Liver (tissue), 9 donors: ENCODE data around the gene HES5. TPM values are rescaled to one million over a fixed set of nuclear protein-coding genes. Genes with fewer than 3 reads are reported as not detected.

ENCODE experiments used
- DNase-seq: peaks from one replicate; pipeline ENCODE4 v3.0.0-alpha.2; 2017; ENCODE audit warnings: low spot score
- H3K27ac ChIP-seq, 2 donors: one replicate each; pipeline ENCODE4 v1.7.0; 2013; ENCODE audit warnings: inconsistent platforms in 2 of 2, low read length in 2 of 2, control low read depth in 1 of 2, low read depth in 1 of 2, mild to moderate bottlenecking in 1 of 2
- H3K27me3 ChIP-seq, 4 donors: one replicate each; pipeline versions ENCODE4 v1.6.1 to v1.7.0; 2013; ENCODE audit warnings: low read length in 3 of 4, inconsistent platforms in 1 of 4, mild to moderate bottlenecking in 1 of 4, moderate library complexity in 1 of 4; ENCODE audit not compliant: control insufficient read depth in 4 of 4, insufficient read depth in 4 of 4
- H3K36me3 ChIP-seq, 4 donors: one replicate each; pipeline versions ENCODE4 v1.6.1 to v1.7.0; 2013; ENCODE audit warnings: low read length in 3 of 4, mild to moderate bottlenecking in 3 of 4, low read depth in 1 of 4, moderate library complexity in 1 of 4; ENCODE audit not compliant: control insufficient read depth in 4 of 4, insufficient read depth in 3 of 4
- H3K4me1 ChIP-seq, 4 donors: one replicate each; pipeline versions ENCODE4 v1.6.1 to v1.7.0; 2013; ENCODE audit warnings: low read length in 3 of 4, mild to moderate bottlenecking in 3 of 4, moderate library complexity in 1 of 4; ENCODE audit not compliant: control insufficient read depth in 4 of 4, insufficient read depth in 4 of 4
- H3K4me3 ChIP-seq, 3 donors: one replicate each; pipeline versions ENCODE4 v1.6.1 to v1.7.0; 2013; ENCODE audit warnings: low read length in 3 of 3, control low read depth in 1 of 3, low read depth in 1 of 3, mild to moderate bottlenecking in 1 of 3
- H3K9ac ChIP-seq, 2 donors: one replicate each; pipeline ENCODE4 v1.7.0; 2013; ENCODE audit warnings: low read length in 2 of 2, mild to moderate bottlenecking in 2 of 2, moderate library complexity in 2 of 2, control low read depth in 1 of 2, low read depth in 1 of 2
- H3K9me3 ChIP-seq, 4 donors: one replicate each; pipeline versions ENCODE4 v1.6.1 to v1.7.0; 2013; ENCODE audit warnings: low read length in 3 of 4; ENCODE audit not compliant: control insufficient read depth in 4 of 4
- CTCF ChIP-seq: fragments of 150-350 bp; IDR thresholded peaks from 2 replicates; pipeline ENCODE4 v1.5.1; 2017; ENCODE audit warnings: improper control_type of control experiment, low read depth, low read length; ENCODE audit not compliant: missing input control
- EGR1 ChIP-seq, 2 donors: IDR thresholded peaks; 2 replicates each; pipeline ENCODE4 v1.6.1; 2016 to 2018; ENCODE audit warnings: antibody characterized with exemption in 2 of 2, low read depth in 2 of 2
- FOXA1 ChIP-seq: IDR thresholded peaks from 2 replicates; pipeline ENCODE4 v1.6.1; 2016; ENCODE audit warnings: antibody characterized with exemption
- FOXA2 ChIP-seq: IDR thresholded peaks from 2 replicates; pipeline ENCODE4 v1.6.1; 2016; ENCODE audit warnings: antibody characterized with exemption
- GABPA ChIP-seq, 2 donors: IDR thresholded peaks in 1 of 2; conservative IDR thresholded peaks in 1 of 2; 2 replicates each; pipeline ENCODE4 v1.6.1; 2016; ENCODE audit warnings: antibody characterized with exemption in 2 of 2, mild to moderate bottlenecking in 1 of 2, moderate library complexity in 1 of 2
- HNF4A ChIP-seq, 2 donors: conservative IDR thresholded peaks; 2 replicates each; pipeline ENCODE4 v1.6.1; 2016; ENCODE audit warnings: antibody characterized with exemption in 2 of 2, mild to moderate bottlenecking in 2 of 2
- HNF4G ChIP-seq: IDR thresholded peaks from 2 replicates; pipeline ENCODE4 v1.6.1; 2016; ENCODE audit warnings: antibody characterized with exemption
- JUND ChIP-seq, 2 donors: IDR thresholded peaks; 2 replicates each; pipeline ENCODE4 v1.6.1; 2016; ENCODE audit warnings: antibody characterized with exemption in 2 of 2
- NR2F2 ChIP-seq: IDR thresholded peaks from 2 replicates; pipeline ENCODE4 v1.6.1; 2016; ENCODE audit warnings: antibody characterized with exemption
- RAD21 ChIP-seq, 2 donors: IDR thresholded peaks; 2 replicates each; pipeline ENCODE4 v1.6.1; 2016; ENCODE audit warnings: antibody characterized with exemption in 2 of 2, mild to moderate bottlenecking in 2 of 2
- REST ChIP-seq: IDR thresholded peaks from 2 replicates; pipeline ENCODE4 v1.6.1; 2016; ENCODE audit warnings: antibody characterized with exemption, mild to moderate bottlenecking
- RXRA ChIP-seq, 2 donors: IDR thresholded peaks; 2 replicates each; pipeline ENCODE4 v1.6.1; 2017 to 2018; ENCODE audit warnings: antibody characterized with exemption in 2 of 2, mild to moderate bottlenecking in 1 of 2
- SP1 ChIP-seq: IDR thresholded peaks from 2 replicates; pipeline ENCODE4 v1.6.1; 2018; ENCODE audit warnings: antibody characterized with exemption, mild to moderate bottlenecking
- TAF1 ChIP-seq: conservative IDR thresholded peaks from 2 replicates; pipeline ENCODE4 v1.6.1; 2016; ENCODE audit warnings: antibody characterized with exemption, mild to moderate bottlenecking
- YY1 ChIP-seq: IDR thresholded peaks from 2 replicates; pipeline ENCODE4 v1.6.1; 2016; ENCODE audit warnings: antibody characterized with exemption, mild to moderate bottlenecking
- ZBTB33 ChIP-seq: IDR thresholded peaks from 2 replicates; pipeline ENCODE4 v1.6.1; 2016; ENCODE audit warnings: antibody characterized with exemption
- WGBS: extraction: QIAGEN DNeasy Blood & Tissue Kit; methylation state at CpG from one replicate; pipeline ENCODE4 v1.1.7; 2013; 5-methylcytosine and 5-hydroxymethylcytosine counted together
- polyA plus RNA-seq, 2 donors: library from polyadenylated mRNA; stranded (reverse) in 1 of 2; unstranded in 1 of 2; fragments of 200-250 nt in 1 of 2; fragments of >200 nt in 1 of 2; fragmentation: Nextera tagmentation in 1 of 2; extraction: Ambion mirVana in 1 of 2; gene quantifications; one replicate each; pipeline versions ENCODE4 v1.2.1 to v1.2.3, GENCODE V29; 2013 to 2015
- total RNA-seq, 2 donors: library from RNA; depleted of rRNA; stranded (reverse); fragments of >200 nt; gene quantifications; one replicate each; pipeline ENCODE4 v1.2.3, GENCODE V29; 2014
- TF ChIP-seq, protein P1 (sequence below): IDR thresholded peaks from 2 replicates; pipeline ENCODE4 v1.6.1; 2016; ENCODE audit warnings: antibody characterized with exemption
- donor health status: healthy.
- donor health status: healthy.
- donor health status: healthy.
- donor health status: healthy.
- donor health status: healthy.

Gene HES5
- total and polyA plus RNA-seq, 4 donors, result 0.08 to 0.93 TPM; not detected in 2

DNA sequence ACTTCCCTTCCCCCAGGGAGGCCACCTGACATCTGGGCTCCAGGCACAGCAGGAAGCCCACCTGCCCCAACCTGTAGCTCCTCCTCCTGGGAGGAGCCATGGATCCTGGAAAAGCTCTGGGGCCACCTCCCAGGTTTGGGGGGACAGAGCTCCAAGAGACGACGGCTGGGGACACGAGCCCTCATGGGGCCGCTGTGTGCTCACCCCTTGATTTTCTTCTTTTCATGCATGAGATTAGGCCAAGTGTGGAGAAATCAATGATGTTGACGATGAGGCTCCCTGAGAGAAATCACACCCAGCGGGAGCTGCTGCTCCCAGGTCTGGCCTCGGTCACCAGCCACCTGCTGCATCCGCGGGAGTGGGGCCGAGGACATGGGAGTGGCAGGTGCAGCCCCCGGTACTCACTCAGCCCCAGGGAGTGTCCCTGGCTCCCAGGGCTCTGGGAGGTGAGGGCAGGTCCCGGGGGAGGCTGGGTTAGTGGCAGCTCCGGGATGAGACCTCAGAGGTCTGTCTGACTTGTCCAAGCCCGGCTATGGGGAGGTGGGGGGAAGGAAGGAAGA is 34.8 kb upstream of the HES5 start:
- no peak for TF ChIP-seq HNF4A (conservative IDR thresholded peaks at IDR 0.05)
- TF ChIP-seq JUND (IDR thresholded peaks at IDR 0.05), result no peak
- TF ChIP-seq NR2F2, result no peak
- no peak for TF ChIP-seq HNF4G
- no peak for TF ChIP-seq REST
- no peak for TF ChIP-seq GABPA (IDR thresholded peaks at IDR 0.05 in 1 of 2, conservative IDR thresholded peaks at IDR 0.05 in 1 of 2)
- TF ChIP-seq FOXA2, result no peak
- H3K9ac ChIP-seq, result no peak overlapping the region
- no peaks in the 10 kb centered on the region for H3K9me3 ChIP-seq
- H3K27me3 ChIP-seq, result no peaks in the 10 kb centered on the region
- no peaks in the 10 kb centered on the region for H3K4me1 ChIP-seq
- no peak for DNase-seq
- H3K27ac ChIP-seq, result no peak overlapping the region
- 59% methylated on average over 14 of the region's 14 CpGs for WGBS
- H3K36me3 ChIP-seq, result peaks cover 7 to 24% (median 9%) of the 10 kb centered on the region in 4 donors
- H3K4me3 ChIP-seq, result no peak overlapping the region

DNA sequence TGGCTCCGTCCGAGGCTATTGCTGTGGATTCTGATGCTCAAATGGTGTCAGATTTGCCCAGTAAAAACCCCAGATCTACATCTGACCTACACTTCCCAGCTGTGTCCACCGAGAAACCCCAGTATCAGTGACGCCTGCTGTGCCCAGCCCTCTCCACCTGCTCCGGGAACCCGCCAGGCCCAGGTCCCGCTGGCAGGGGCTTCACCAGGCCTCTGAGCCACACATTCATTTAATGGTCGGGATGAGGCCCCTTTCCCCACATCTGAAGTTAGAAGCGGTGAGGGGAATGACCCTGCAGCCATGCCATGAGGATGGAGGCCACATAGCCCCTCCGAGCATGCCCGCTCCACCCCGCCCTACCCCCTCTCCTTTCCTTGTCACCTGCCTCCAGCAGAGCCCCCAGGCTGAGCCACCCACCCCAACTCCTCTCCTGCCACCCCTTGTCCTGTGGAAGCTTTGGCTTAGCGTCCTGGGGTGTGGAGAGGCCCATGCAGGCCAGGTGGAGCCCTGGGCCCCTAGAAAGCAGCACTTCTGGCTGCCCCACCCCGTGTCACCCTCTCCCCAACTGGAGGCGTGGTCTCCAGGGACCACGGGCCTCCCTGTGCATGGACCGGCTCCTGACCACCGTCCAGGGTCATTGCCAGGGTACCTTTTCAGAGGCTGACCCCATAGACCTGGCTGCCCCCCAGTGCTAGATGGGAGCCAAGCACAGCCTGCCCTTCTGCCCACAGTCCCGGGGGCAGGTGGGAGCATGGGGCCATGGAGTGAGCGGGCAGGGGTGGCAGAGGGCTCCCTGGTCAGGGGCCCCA is 34.1 kb upstream of the HES5 start:
- Histone ChIP-seq H3K36me3 (peaks cover 7 to 29% (median 13%) of the 10 kb centered on the region in 4 donors), H3K27ac (no peak overlapping the region), H3K4me1 (no peaks in the 10 kb centered on the region), H3K4me3 (no peak overlapping the region), H3K27me3 (no peaks in the 10 kb centered on the region), H3K9me3 (no peaks in the 10 kb centered on the region), H3K9ac (no peak overlapping the region)
- no peak for TF ChIP-seq CTCF
- no peak for TF ChIP-seq YY1
- no peak for DNase-seq
- WGBS, result 89% methylated on average over 20 of the region's 20 CpGs

DNA sequence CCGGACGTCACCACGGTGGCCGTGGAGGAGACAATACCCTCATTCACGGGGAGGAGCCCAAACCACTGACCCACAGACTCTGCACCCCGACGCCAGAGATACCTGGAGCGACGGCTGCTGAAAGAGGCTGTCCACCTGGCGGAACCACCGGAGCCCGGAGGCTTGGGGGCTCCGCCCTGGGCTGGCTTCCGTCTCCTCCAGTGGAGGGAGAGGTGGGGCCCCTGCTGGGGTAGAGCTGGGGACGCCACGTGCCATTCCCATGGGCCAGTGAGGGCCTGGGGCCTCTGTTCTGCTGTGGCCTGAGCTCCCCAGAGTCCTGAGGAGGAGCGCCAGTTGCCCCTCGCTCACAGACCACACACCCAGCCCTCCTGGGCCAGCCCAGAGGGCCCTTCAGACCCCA is 33.1 kb upstream of the HES5 start:
- H3K4me3 ChIP-seq, result no peak overlapping the region
- WGBS, result 96% methylated on average over 18 of the region's 18 CpGs
- no peak for DNase-seq
- H3K36me3 ChIP-seq, result peaks cover 9 to 34% (median 14%) of the 10 kb centered on the region in 4 donors
- no peak overlapping the region for H3K27ac ChIP-seq
- H3K9me3 ChIP-seq, result no peaks in the 10 kb centered on the region
- H3K9ac ChIP-seq, result no peak overlapping the region
- H3K4me1 ChIP-seq, result peaks cover 0 to 3% (median 1%) of the 10 kb centered on the region in 4 donors
- no peaks in the 10 kb centered on the region for H3K27me3 ChIP-seq
- no peak for TF ChIP-seq CTCF
- no peak for TF ChIP-seq FOXA2
- no peak for TF ChIP-seq HNF4G
- no peak for TF ChIP-seq HNF4A (conservative IDR thresholded peaks at IDR 0.05)
- no peak for TF ChIP-seq TAF1
- TF ChIP-seq FOXA1, result no peak
- no peak for TF ChIP-seq RXRA (IDR thresholded peaks at IDR 0.05)
- no peak for TF ChIP-seq EGR1 (IDR thresholded peaks at IDR 0.05; ENCODE audit: low read depth in 2 of 2)
- no peak for TF ChIP-seq JUND (IDR thresholded peaks at IDR 0.05)
- TF ChIP-seq ZBTB33, result no peak
- TF ChIP-seq GABPA (IDR thresholded peaks at IDR 0.05 in 1 of 2, conservative IDR thresholded peaks at IDR 0.05 in 1 of 2), result no peak
- TF ChIP-seq RAD21 (IDR thresholded peaks at IDR 0.05), result no peak
- no peak for TF ChIP-seq SP1
- TF ChIP-seq, protein P1, sequence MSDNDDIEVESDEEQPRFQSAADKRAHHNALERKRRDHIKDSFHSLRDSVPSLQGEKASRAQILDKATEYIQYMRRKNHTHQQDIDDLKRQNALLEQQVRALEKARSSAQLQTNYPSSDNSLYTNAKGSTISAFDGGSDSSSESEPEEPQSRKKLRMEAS, result no peak
